ENCODE data around the gene STK17B. TPM values are rescaled to one million over a fixed set of nuclear protein-coding genes. Genes with fewer than 3 reads are reported as not detected.
A peak's percentile ranks its signal among the peaks of the same experiment; 100 is the strongest.

Gene STK17B
- total and polyA plus RNA-seq, 2 of the 13 experiments (the other 11 are each of a cell fraction or from before 2014, with no cell fraction given): 1.6 to 4.5 TPM

- FAIRE-seq (peak; percentile 39), ATAC-seq (no peak), DNase-seq (ENCODE audit: low spot score) (no peak)
- ChIA-PET CTCF (ENCODE audit: low intra/inter-chr PET ratio, low total read pairs) (no interaction called here), POLR2A (no interaction called here)
- Histone ChIP-seq H3K9me3 (ENCODE audit: low read length) (no peaks in the 10 kb centered on the region), H3K27me3 (ENCODE audit: control insufficient read depth in 1 of 2, insufficient read depth in 2 of 2, low read length in 2 of 2) (no peaks in the 10 kb centered on the region), H3K4me3 (replicated peaks in 1 of 3; ENCODE audit: insufficient read depth in 1 of 3, low read depth in 2 of 3, low read length in 3 of 3) (no peak overlapping the region), H4K20me1 (ENCODE audit: insufficient read depth, low read length) (no peaks in the 10 kb centered on the region), H3K4me2 (ENCODE audit: low read depth, low read length) (no peak overlapping the region), H3K36me3 (replicated peaks in 1 of 2; ENCODE audit: control insufficient read depth in 1 of 2, insufficient read depth in 2 of 2, low read length in 2 of 2) (no peaks in the 10 kb centered on the region), H3K27ac (ENCODE audit: extremely low read length, insufficient read depth, low read length) (no peak overlapping the region), H2AFZ (ENCODE audit: low read length) (no peak overlapping the region), H3K79me2 (ENCODE audit: insufficient read depth, low read length) (no peaks in the 10 kb centered on the region), H3K4me1 (ENCODE audit: insufficient read depth, low read length) (no peaks in the 10 kb centered on the region), H3K9ac (ENCODE audit: insufficient read depth, low read depth, low read length) (no peak overlapping the region)
- TF ChIP-seq SIN3B (IDR thresholded peaks at IDR 0.05; ENCODE audit: low read length) (no peak), AGO2 (optimal IDR thresholded peaks at IDR 0.05; ENCODE audit: low read depth, low read length) (no peak), IRX3 (CRISPR knock-in tag; IDR thresholded peaks at IDR 0.05; ENCODE audit: borderline replicate concordance, low read depth) (no peak), REXO4 (CRISPR knock-in tag; IDR thresholded peaks at IDR 0.05; ENCODE audit: borderline replicate concordance) (no peak), ZKSCAN1 (IDR thresholded peaks at IDR 0.05; ENCODE audit: low read length) (no peak), ZNF333 (CRISPR knock-in tag; IDR thresholded peaks at IDR 0.05; ENCODE audit: borderline replicate concordance) (no peak), ZIK1 (CRISPR knock-in tag; IDR thresholded peaks at IDR 0.05; ENCODE audit: borderline replicate concordance, low read depth) (no peak), ZNF18 (CRISPR knock-in tag; IDR thresholded peaks at IDR 0.05; ENCODE audit: insufficient replicate concordance) (no peak), CENPX (CRISPR knock-in tag; IDR thresholded peaks at IDR 0.05) (no peak), KLF6 (CRISPR knock-in tag; IDR thresholded peaks at IDR 0.05) (no peak), TP53 (CRISPR knock-in tag; conservative IDR thresholded peaks at IDR 0.05) (no peak), ZBTB7A (CRISPR knock-in tag; IDR thresholded peaks at IDR 0.05) (no peak)
- TF ChIP-seq, protein P1, sequence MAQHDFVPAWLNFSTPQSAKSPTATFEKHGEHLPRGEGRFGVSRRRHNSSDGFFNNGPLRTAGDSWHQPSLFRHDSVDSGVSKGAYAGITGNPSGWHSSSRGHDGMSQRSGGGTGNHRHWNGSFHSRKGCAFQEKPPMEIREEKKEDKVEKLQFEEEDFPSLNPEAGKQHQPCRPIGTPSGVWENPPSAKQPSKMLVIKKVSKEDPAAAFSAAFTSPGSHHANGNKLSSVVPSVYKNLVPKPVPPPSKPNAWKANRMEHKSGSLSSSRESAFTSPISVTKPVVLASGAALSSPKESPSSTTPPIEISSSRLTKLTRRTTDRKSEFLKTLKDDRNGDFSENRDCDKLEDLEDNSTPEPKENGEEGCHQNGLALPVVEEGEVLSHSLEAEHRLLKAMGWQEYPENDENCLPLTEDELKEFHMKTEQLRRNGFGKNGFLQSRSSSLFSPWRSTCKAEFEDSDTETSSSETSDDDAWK (CRISPR knock-in tag; IDR thresholded peaks at IDR 0.05): no peak
- TF ChIP-seq, protein P2, sequence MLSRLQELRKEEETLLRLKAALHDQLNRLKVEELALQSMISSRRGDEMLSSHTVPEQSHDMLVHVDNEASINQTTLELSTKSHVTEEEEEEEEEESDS (CRISPR knock-in tag; IDR thresholded peaks at IDR 0.05; ENCODE audit: borderline replicate concordance): no peak
- TF ChIP-seq, protein P3, sequence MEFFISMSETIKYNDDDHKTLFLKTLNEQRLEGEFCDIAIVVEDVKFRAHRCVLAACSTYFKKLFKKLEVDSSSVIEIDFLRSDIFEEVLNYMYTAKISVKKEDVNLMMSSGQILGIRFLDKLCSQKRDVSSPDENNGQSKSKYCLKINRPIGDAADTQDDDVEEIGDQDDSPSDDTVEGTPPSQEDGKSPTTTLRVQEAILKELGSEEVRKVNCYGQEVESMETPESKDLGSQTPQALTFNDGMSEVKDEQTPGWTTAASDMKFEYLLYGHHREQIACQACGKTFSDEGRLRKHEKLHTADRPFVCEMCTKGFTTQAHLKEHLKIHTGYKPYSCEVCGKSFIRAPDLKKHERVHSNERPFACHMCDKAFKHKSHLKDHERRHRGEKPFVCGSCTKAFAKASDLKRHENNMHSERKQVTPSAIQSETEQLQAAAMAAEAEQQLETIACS (CRISPR knock-in tag; IDR thresholded peaks at IDR 0.05): no peak
- no TSS peak for BruUV-seq (replicated peaks)
- WGBS (ENCODE audit: low lambda C conversion rate): 91% methylated on average over 3 of the region's 3 CpGs
- intact Hi-C loops (cut with micrococcal nuclease; ENCODE audit: unreplicated experiment): no loop called here
- in situ Hi-C loops (cut with HindIII; ENCODE audit: extremely low pct_ligation_motif_present, low pct_unique_long_range_greater_than_20kb): no loop called here
These were observed 11.3 kb downstream of the STK17B start for GRCh38 chr2:196160101-196160500.

Data from HepG2 (cell line).